ENCODE data around the gene C13orf42. TPM values are rescaled to one million over a fixed set of nuclear protein-coding genes. Genes with fewer than 3 reads are reported as not detected.

The C13orf42 gene
- total RNA-seq (2014; rRNA removed; shearing (Covaris generic); ENCODE audit: low replicate concordance), result not detected in 2 replicates

GRCh38 chr13:51111174-51111573, at the start of gene C13orf42:
Gene C13orf42, minus strand, starts transcription at chr13:51111274. Its CDS starts 65 bp downstream, at chr13:51111209.
- no peak for DNase-seq (ENCODE audit: low read depth)
- in situ Hi-C loops (cut with HindIII; ENCODE audit: low pct_unique_long_range_greater_than_20kb, low sequenced_read_pairs), result no loop called here

GRCh38 chr13:51158880-51159518, 47.9 kb upstream of the C13orf42 start:
- in situ Hi-C loops (cut with HindIII; ENCODE audit: low pct_unique_long_range_greater_than_20kb, low sequenced_read_pairs), result no loop called here
- no peak for DNase-seq (ENCODE audit: low read depth)

GRCh38 chr13:51158365-51158764, 47.3 kb upstream of the C13orf42 start:
- DNase-seq (ENCODE audit: low read depth), result no peak
- in situ Hi-C loops (cut with HindIII; ENCODE audit: low pct_unique_long_range_greater_than_20kb, low sequenced_read_pairs), result no loop called here

GRCh38 chr13:51156648-51157047, 45.6 kb upstream of the C13orf42 start:
- in situ Hi-C loops (cut with HindIII; ENCODE audit: low pct_unique_long_range_greater_than_20kb, low sequenced_read_pairs), result no loop called here
- DNase-seq (ENCODE audit: low read depth), result no peak

GRCh38 chr13:51155776-51156515, 44.9 kb upstream of the C13orf42 start:
- no peak for DNase-seq (ENCODE audit: low read depth)
- in situ Hi-C loops (cut with HindIII; ENCODE audit: low pct_unique_long_range_greater_than_20kb, low sequenced_read_pairs), result no loop called here

- no peak for DNase-seq (ENCODE audit: low read depth)
- in situ Hi-C loops (cut with HindIII; ENCODE audit: low pct_unique_long_range_greater_than_20kb, low sequenced_read_pairs), result no loop called here
These were observed 44.1 kb upstream of the C13orf42 start for GRCh38 chr13:51155161-51155560.

- in situ Hi-C loops (cut with HindIII; ENCODE audit: low pct_unique_long_range_greater_than_20kb, low sequenced_read_pairs), result no loop called here
- peak; percentile 3 for DNase-seq (ENCODE audit: low read depth)
These were observed 43.0 kb upstream of the C13orf42 start for GRCh38 chr13:51154029-51154555.

GRCh38 chr13:51153527-51153926, 42.5 kb upstream of the C13orf42 start:
- in situ Hi-C loops (cut with HindIII; ENCODE audit: low pct_unique_long_range_greater_than_20kb, low sequenced_read_pairs), result no loop called here
- no peak for DNase-seq (ENCODE audit: low read depth)

- DNase-seq (ENCODE audit: low read depth), result no peak
- in situ Hi-C loops (cut with HindIII; ENCODE audit: low pct_unique_long_range_greater_than_20kb, low sequenced_read_pairs), result no loop called here
These were observed 41.6 kb upstream of the C13orf42 start for GRCh38 chr13:51152701-51153100.

- DNase-seq (ENCODE audit: low read depth), result no peak
- in situ Hi-C loops (cut with HindIII; ENCODE audit: low pct_unique_long_range_greater_than_20kb, low sequenced_read_pairs), result no loop called here
These were observed 40.4 kb upstream of the C13orf42 start for GRCh38 chr13:51151463-51151862.

GRCh38 chr13:51148952-51149573, 38.0 kb upstream of the C13orf42 start:
- in situ Hi-C loops (cut with HindIII; ENCODE audit: low pct_unique_long_range_greater_than_20kb, low sequenced_read_pairs), result no loop called here
- no peak for DNase-seq (ENCODE audit: low read depth)

GRCh38 chr13:51148223-51148951, 37.3 kb upstream of the C13orf42 start:
- DNase-seq (ENCODE audit: low read depth), result no peak
- in situ Hi-C loops (cut with HindIII; ENCODE audit: low pct_unique_long_range_greater_than_20kb, low sequenced_read_pairs), result no loop called here

GRCh38 chr13:51147732-51148131, 36.7 kb upstream of the C13orf42 start:
- DNase-seq (ENCODE audit: low read depth), result no peak
- in situ Hi-C loops (cut with HindIII; ENCODE audit: low pct_unique_long_range_greater_than_20kb, low sequenced_read_pairs), result no loop called here

- DNase-seq (ENCODE audit: low read depth), result no peak
- in situ Hi-C loops (cut with HindIII; ENCODE audit: low pct_unique_long_range_greater_than_20kb, low sequenced_read_pairs), result no loop called here
These were observed 35.6 kb upstream of the C13orf42 start for GRCh38 chr13:51146667-51147066.

GRCh38 chr13:51137250-51137649, 26.2 kb upstream of the C13orf42 start:
- in situ Hi-C loops (cut with HindIII; ENCODE audit: low pct_unique_long_range_greater_than_20kb, low sequenced_read_pairs), result no loop called here
- no peak for DNase-seq (ENCODE audit: low read depth)

- DNase-seq (ENCODE audit: low read depth), result no peak
- in situ Hi-C loops (cut with HindIII; ENCODE audit: low pct_unique_long_range_greater_than_20kb, low sequenced_read_pairs), result no loop called here
These were observed 25.4 kb upstream of the C13orf42 start for GRCh38 chr13:51136276-51136980.

- no peak for DNase-seq (ENCODE audit: low read depth)
- in situ Hi-C loops (cut with HindIII; ENCODE audit: low pct_unique_long_range_greater_than_20kb, low sequenced_read_pairs), result no loop called here
These were observed 23.8 kb upstream of the C13orf42 start for GRCh38 chr13:51134763-51135365.

- in situ Hi-C loops (cut with HindIII; ENCODE audit: low pct_unique_long_range_greater_than_20kb, low sequenced_read_pairs), result no loop called here
- DNase-seq (ENCODE audit: low read depth), result no peak
These were observed 19.3 kb upstream of the C13orf42 start for GRCh38 chr13:51130348-51130747.

Data from Caki2 (cell line).